SK-N-SH treated with all-trans-retinoic acid at 6 μM for 48 hours (cell line): ENCODE measurements around the gene VRK2.
A peak's percentile ranks its signal among the peaks of the same experiment; 100 is the strongest.

Experiments used
- ATAC-seq: fragments of 200-7000 bp; cut with Tn5 transposase; 3 replicates; pipeline ENCODE4 v1.9.1; 2020; ENCODE audit warnings: mild to moderate bottlenecking, moderate library complexity
- ARNTL ChIP-seq: fragments of 450-650 bp; formaldehyde crosslinking; IDR thresholded peaks from 2 replicates; pipeline ENCODE4 v1.5.0; 2020; ENCODE audit warnings: low read depth, mild to moderate bottlenecking, moderate library complexity, borderline replicate concordance
- BACH2 ChIP-seq: fragments of 250-450 bp; sonication (Bioruptor Pico); IDR thresholded peaks from 2 replicates; pipeline ENCODE4 v1.9.0; 2021; ENCODE audit warnings: mild to moderate bottlenecking, borderline replicate concordance
- CREB5 ChIP-seq: fragments of 250-450 bp; sonication (Bioruptor Pico); IDR thresholded peaks from 2 replicates; pipeline ENCODE4 v1.5.1; 2020; ENCODE audit warnings: low read depth, mild to moderate bottlenecking, moderate library complexity
- CSDC2 ChIP-seq: fragments of 250-450 bp; sonication (Bioruptor Pico); IDR thresholded peaks from 2 replicates; pipeline ENCODE4 v1.5.0; 2020; ENCODE audit warnings: mild to moderate bottlenecking, moderate library complexity
- CSRNP3 ChIP-seq: fragments of 250-450 bp; sonication (Bioruptor Pico); IDR thresholded peaks from 2 replicates; pipeline ENCODE4 v1.5.1; 2021; ENCODE audit warnings: mild to moderate bottlenecking, moderate library complexity
- ESRRG ChIP-seq: fragments of 250-450 bp; sonication (Bioruptor Pico); IDR thresholded peaks from 2 replicates; pipeline ENCODE4 v1.6.1; 2021; ENCODE audit warnings: mild to moderate bottlenecking
- GLIS3 ChIP-seq: fragments of 250-450 bp; sonication (Bioruptor Pico); IDR thresholded peaks from 2 replicates; pipeline ENCODE4 v1.5.0; 2020; ENCODE audit warnings: mild to moderate bottlenecking, moderate library complexity
- ISL1 ChIP-seq: fragments of 250-450 bp; sonication (Bioruptor Pico); IDR thresholded peaks from 2 replicates; pipeline ENCODE4 v2.1.2; 2022; ENCODE audit warnings: mild to moderate bottlenecking, moderate library complexity
- OSR1 ChIP-seq: fragments of 250-450 bp; sonication (Bioruptor Pico); IDR thresholded peaks from 2 replicates; pipeline ENCODE4 v1.8.0; 2022; ENCODE audit warnings: moderate library complexity, mild to moderate bottlenecking, inconsistent platforms
- PATZ1 ChIP-seq: fragments of 250-450 bp; sonication (Bioruptor Pico); IDR thresholded peaks from 2 replicates; pipeline ENCODE4 v1.8.0; 2020; ENCODE audit warnings: mild to moderate bottlenecking, moderate library complexity, borderline replicate concordance
- POU6F1 ChIP-seq: fragments of 250-450 bp; sonication (Bioruptor Pico); IDR thresholded peaks from 2 replicates; pipeline ENCODE4 v1.8.0; 2021; ENCODE audit warnings: low read depth, mild to moderate bottlenecking, moderate library complexity, borderline replicate concordance
- PPARA ChIP-seq: fragments of 250-450 bp; sonication (Bioruptor Pico); IDR thresholded peaks from 2 replicates; pipeline ENCODE4 v1.5.0; 2020; ENCODE audit warnings: mild to moderate bottlenecking, borderline replicate concordance
- RARB ChIP-seq: fragments of 250-450 bp; sonication (Bioruptor Pico); IDR thresholded peaks from 2 replicates; pipeline ENCODE4 v1.8.0; 2021; ENCODE audit warnings: mild to moderate bottlenecking, moderate library complexity
- SNAI2 ChIP-seq: fragments of 250-450 bp; sonication (Bioruptor Pico); IDR thresholded peaks from 2 replicates; pipeline ENCODE4 v1.5.0; 2020; ENCODE audit warnings: mild to moderate bottlenecking, moderate library complexity
- TCF4 ChIP-seq: fragments of 250-450 bp; sonication (Bioruptor Pico); IDR thresholded peaks from 2 replicates; pipeline ENCODE4 v1.8.0; 2021; ENCODE audit warnings: mild to moderate bottlenecking, moderate library complexity, borderline replicate concordance
- TOX ChIP-seq: fragments of 250-450 bp; sonication (Bioruptor Pico); IDR thresholded peaks from 2 replicates; pipeline ENCODE4 v1.8.0; 2021; ENCODE audit warnings: mild to moderate bottlenecking, moderate library complexity, borderline replicate concordance
- TSHZ2 ChIP-seq: fragments of 250-450 bp; sonication (Bioruptor Pico); IDR thresholded peaks from 2 replicates; pipeline ENCODE4 v1.5.0; 2020; ENCODE audit warnings: mild to moderate bottlenecking, moderate library complexity
- ZC3H10 ChIP-seq: fragments of 250-450 bp; sonication (Bioruptor Pico); IDR thresholded peaks from 2 replicates; pipeline ENCODE4 v1.5.1; 2021; ENCODE audit warnings: mild to moderate bottlenecking, moderate library complexity
- ZFP3 ChIP-seq: fragments of 250-450 bp; sonication (Bioruptor Pico); IDR thresholded peaks from 2 replicates; pipeline ENCODE4 v1.5.0; 2020; ENCODE audit warnings: mild to moderate bottlenecking, moderate library complexity
- ZFP30 ChIP-seq: fragments of 450-650 bp; formaldehyde crosslinking; IDR thresholded peaks from 2 replicates; pipeline ENCODE4 v1.5.0; 2022; ENCODE audit warnings: mild to moderate bottlenecking, moderate library complexity
- ZNF565 ChIP-seq: fragments of 450-650 bp; formaldehyde crosslinking; conservative IDR thresholded peaks from 2 replicates; pipeline ENCODE4 v1.5.0; 2020; ENCODE audit warnings: low read depth, mild to moderate bottlenecking, moderate library complexity
- ZNF70 ChIP-seq: fragments of 450-650 bp; formaldehyde crosslinking; IDR thresholded peaks from 2 replicates; pipeline ENCODE4 v1.5.0; 2020; ENCODE audit warnings: mild to moderate bottlenecking, moderate library complexity
- ZNF8 ChIP-seq: fragments of 450-650 bp; formaldehyde crosslinking; IDR thresholded peaks from 2 replicates; pipeline ENCODE4 v1.5.0; 2020; ENCODE audit warnings: mild to moderate bottlenecking, moderate library complexity

The VRK2 gene

GRCh38 chr2:58131191-58132011 lies 84.8 kb downstream of the VRK2 start:
- peak; percentile 83 for TF ChIP-seq ZNF70
- no peak for TF ChIP-seq CREB5
- no peak for TF ChIP-seq OSR1 (CRISPR knock-in tag)
- no peak for TF ChIP-seq SNAI2 (CRISPR knock-in tag)
- TF ChIP-seq ISL1 (CRISPR knock-in tag): peak; percentile 33; the same call in 1 of the 2 replicates
- no peak for TF ChIP-seq TOX (CRISPR knock-in tag)
- TF ChIP-seq ZFP3 (CRISPR knock-in tag): no peak
- TF ChIP-seq TCF4: peak; percentile 72
- no peak for TF ChIP-seq ZC3H10 (CRISPR knock-in tag)
- TF ChIP-seq CSRNP3 (CRISPR knock-in tag): no peak; the same call in 1 of the 2 replicates
- no peak for TF ChIP-seq ARNTL (CRISPR knock-in tag)
- TF ChIP-seq RARB (CRISPR knock-in tag): no peak
- no peak for TF ChIP-seq POU6F1
- TF ChIP-seq BACH2 (CRISPR knock-in tag): no peak
- no peak for TF ChIP-seq CSDC2
- TF ChIP-seq ZNF565: no peak
- no peak for TF ChIP-seq GLIS3 (CRISPR knock-in tag)
- no peak for TF ChIP-seq PPARA (CRISPR knock-in tag)
- no peak for TF ChIP-seq ZFP30 (CRISPR knock-in tag)
- TF ChIP-seq ZNF8: no peak
- no peak for TF ChIP-seq PATZ1 (CRISPR knock-in tag)
- peak; percentile 80 for TF ChIP-seq TSHZ2 (CRISPR knock-in tag)

GRCh38 chr2:58133395-58133794 lies 86.8 kb downstream of the VRK2 start:
- ATAC-seq: no peak
- no peak for TF ChIP-seq CSDC2
- no peak for TF ChIP-seq CREB5
- TF ChIP-seq POU6F1: no peak
- TF ChIP-seq ZNF8: no peak
- TF ChIP-seq TOX (CRISPR knock-in tag): no peak
- no peak for TF ChIP-seq BACH2 (CRISPR knock-in tag)
- TF ChIP-seq RARB (CRISPR knock-in tag): no peak
- no peak for TF ChIP-seq ZFP3 (CRISPR knock-in tag)
- TF ChIP-seq ARNTL (CRISPR knock-in tag): no peak
- no peak for TF ChIP-seq TCF4
- TF ChIP-seq SNAI2 (CRISPR knock-in tag): no peak
- TF ChIP-seq CSRNP3 (CRISPR knock-in tag): no peak
- no peak for TF ChIP-seq ESRRG (CRISPR knock-in tag)

More at GRCh38 chr2:58131191-58132011, 84.8 kb downstream of the VRK2 start:
- peak; percentile 92 for ATAC-seq
